Panc1 (cell line): ENCODE measurements around the gene ZNF76.

Source experiments
- POLR2AphosphoS5 ChIP-seq: IDR thresholded peaks from 2 replicates; pipeline ENCODE4 v1.6.1; 2012; ENCODE audit warnings: mild to moderate bottlenecking, low read depth, low read length, moderate library complexity
- TCF7L2 ChIP-seq: IDR thresholded peaks from 2 replicates; pipeline ENCODE4 v1.6.1; 2011; ENCODE audit warnings: mild to moderate bottlenecking, low read depth, low read length, inconsistent platforms
- TF ChIP-seq, protein P1 (sequence below): fragments of 450-650 bp; IDR thresholded peaks from 2 replicates; pipeline ENCODE4 v1.5.1; 2017; ENCODE audit warnings: mild to moderate bottlenecking
- TF ChIP-seq, protein P2 (sequence below), 2 experiments: IDR thresholded peaks; 2 replicates each; pipeline ENCODE4 v1.6.1; 2011 to 2012; ENCODE audit warnings: low read depth in 2 of 2, control low read depth in 1 of 2, low read length in 1 of 2, mild to moderate bottlenecking in 1 of 2, moderate library complexity in 1 of 2; ENCODE audit not compliant: insufficient read depth in 1 of 2

DNA sequence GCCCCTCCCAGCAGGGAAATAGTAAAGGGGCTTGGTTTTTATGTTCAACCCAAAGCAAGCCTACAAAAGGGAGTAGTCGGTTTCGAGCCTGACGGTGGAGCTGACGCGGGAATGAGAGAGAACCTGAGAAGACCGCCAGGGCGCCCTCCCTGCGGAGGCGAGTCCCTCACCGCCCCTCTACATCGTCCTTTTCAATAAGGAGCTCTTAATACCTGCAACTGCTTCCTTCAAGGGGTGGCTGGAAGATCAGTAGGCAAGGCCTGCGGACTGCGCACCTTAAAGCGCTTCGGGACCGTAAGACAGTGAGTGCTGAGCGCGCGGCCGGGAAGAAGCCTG is 709 bp upstream of the ZNF76 start:
- TF ChIP-seq, protein P1, sequence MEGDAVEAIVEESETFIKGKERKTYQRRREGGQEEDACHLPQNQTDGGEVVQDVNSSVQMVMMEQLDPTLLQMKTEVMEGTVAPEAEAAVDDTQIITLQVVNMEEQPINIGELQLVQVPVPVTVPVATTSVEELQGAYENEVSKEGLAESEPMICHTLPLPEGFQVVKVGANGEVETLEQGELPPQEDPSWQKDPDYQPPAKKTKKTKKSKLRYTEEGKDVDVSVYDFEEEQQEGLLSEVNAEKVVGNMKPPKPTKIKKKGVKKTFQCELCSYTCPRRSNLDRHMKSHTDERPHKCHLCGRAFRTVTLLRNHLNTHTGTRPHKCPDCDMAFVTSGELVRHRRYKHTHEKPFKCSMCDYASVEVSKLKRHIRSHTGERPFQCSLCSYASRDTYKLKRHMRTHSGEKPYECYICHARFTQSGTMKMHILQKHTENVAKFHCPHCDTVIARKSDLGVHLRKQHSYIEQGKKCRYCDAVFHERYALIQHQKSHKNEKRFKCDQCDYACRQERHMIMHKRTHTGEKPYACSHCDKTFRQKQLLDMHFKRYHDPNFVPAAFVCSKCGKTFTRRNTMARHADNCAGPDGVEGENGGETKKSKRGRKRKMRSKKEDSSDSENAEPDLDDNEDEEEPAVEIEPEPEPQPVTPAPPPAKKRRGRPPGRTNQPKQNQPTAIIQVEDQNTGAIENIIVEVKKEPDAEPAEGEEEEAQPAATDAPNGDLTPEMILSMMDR, result no peak
- TF ChIP-seq POLR2AphosphoS5 (no peak), TCF7L2 (no peak)
- TF ChIP-seq, protein P2, sequence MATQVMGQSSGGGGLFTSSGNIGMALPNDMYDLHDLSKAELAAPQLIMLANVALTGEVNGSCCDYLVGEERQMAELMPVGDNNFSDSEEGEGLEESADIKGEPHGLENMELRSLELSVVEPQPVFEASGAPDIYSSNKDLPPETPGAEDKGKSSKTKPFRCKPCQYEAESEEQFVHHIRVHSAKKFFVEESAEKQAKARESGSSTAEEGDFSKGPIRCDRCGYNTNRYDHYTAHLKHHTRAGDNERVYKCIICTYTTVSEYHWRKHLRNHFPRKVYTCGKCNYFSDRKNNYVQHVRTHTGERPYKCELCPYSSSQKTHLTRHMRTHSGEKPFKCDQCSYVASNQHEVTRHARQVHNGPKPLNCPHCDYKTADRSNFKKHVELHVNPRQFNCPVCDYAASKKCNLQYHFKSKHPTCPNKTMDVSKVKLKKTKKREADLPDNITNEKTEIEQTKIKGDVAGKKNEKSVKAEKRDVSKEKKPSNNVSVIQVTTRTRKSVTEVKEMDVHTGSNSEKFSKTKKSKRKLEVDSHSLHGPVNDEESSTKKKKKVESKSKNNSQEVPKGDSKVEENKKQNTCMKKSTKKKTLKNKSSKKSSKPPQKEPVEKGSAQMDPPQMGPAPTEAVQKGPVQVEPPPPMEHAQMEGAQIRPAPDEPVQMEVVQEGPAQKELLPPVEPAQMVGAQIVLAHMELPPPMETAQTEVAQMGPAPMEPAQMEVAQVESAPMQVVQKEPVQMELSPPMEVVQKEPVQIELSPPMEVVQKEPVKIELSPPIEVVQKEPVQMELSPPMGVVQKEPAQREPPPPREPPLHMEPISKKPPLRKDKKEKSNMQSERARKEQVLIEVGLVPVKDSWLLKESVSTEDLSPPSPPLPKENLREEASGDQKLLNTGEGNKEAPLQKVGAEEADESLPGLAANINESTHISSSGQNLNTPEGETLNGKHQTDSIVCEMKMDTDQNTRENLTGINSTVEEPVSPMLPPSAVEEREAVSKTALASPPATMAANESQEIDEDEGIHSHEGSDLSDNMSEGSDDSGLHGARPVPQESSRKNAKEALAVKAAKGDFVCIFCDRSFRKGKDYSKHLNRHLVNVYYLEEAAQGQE (IDR thresholded peaks at IDR 0.05; ENCODE audit: insufficient read depth in 1 of 2, low read depth in 2 of 2, low read length in 1 of 2), result no peak
